Thyroid gland (tissue), 4 donors: ENCODE results near the gene EEFSEC.

Experiments
- POLR2A ChIP-seq, 2 donors: fragments of 450-650 bp; IDR thresholded peaks; one replicate each; pipeline ENCODE4 v1.6.1; 2017; ENCODE audit warnings: antibody characterized with exemption in 2 of 2, mild to moderate bottlenecking in 2 of 2, moderate library complexity in 1 of 2
- TF ChIP-seq, protein P1 (sequence below), 6 experiments: fragments of 200-600 bp in 3 of 6; fragments of 450-650 bp in 3 of 6; sonication (generic) in 3 of 6; IDR thresholded peaks; one replicate each; pipeline ENCODE4 v1.5.1; 2016 to 2019; ENCODE audit warnings: antibody characterized with exemption in 6 of 6, mild to moderate bottlenecking in 2 of 6, inconsistent platforms in 1 of 6, moderate library complexity in 1 of 6

GRCh38 chr3:128281056-128281455, 127.8 kb downstream of the EEFSEC start:
- TF ChIP-seq, protein P1, sequence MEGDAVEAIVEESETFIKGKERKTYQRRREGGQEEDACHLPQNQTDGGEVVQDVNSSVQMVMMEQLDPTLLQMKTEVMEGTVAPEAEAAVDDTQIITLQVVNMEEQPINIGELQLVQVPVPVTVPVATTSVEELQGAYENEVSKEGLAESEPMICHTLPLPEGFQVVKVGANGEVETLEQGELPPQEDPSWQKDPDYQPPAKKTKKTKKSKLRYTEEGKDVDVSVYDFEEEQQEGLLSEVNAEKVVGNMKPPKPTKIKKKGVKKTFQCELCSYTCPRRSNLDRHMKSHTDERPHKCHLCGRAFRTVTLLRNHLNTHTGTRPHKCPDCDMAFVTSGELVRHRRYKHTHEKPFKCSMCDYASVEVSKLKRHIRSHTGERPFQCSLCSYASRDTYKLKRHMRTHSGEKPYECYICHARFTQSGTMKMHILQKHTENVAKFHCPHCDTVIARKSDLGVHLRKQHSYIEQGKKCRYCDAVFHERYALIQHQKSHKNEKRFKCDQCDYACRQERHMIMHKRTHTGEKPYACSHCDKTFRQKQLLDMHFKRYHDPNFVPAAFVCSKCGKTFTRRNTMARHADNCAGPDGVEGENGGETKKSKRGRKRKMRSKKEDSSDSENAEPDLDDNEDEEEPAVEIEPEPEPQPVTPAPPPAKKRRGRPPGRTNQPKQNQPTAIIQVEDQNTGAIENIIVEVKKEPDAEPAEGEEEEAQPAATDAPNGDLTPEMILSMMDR (IDR thresholded peaks at IDR 0.05) = no peak
- TF ChIP-seq POLR2A (IDR thresholded peaks at IDR 0.05) = no peak
